Measurements from ENCODE around the gene MRTFA.

MRTFA gene

DNA sequence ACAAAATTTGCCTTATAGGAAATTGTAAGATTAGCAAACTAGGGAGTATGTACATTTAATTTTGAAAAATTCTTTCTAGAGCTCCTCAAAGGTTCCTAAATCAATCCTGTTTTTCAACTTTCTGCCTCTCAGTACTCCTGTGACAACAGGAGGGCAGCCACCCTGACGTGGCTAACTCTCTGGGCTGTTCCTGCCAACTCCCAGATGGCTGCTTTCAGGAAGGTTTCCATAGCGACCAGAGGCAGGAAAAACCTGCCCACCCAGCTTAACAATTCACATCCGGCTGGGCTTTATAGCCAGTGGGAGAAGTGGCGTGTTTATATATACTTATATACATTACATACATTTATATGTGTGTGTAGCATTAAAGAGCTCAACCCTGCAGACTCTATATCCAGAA lies 239.6 kb downstream of the MRTFA start:
- no peak for DNase-seq (ENCODE audit: low spot score)
- in situ Hi-C loops (cut with MboI; ENCODE audit: low pct_unique_long_range_greater_than_20kb, low sequenced_read_pairs, unreplicated experiment): no loop called here
- TF ChIP-seq CTCF (IDR thresholded peaks at IDR 0.05; ENCODE audit: extremely low read depth, insufficient read depth, missing control alignments): no peak

GRCh38 chr22:40395607-40396006 lies 240.9 kb downstream of the MRTFA start:
- in situ Hi-C loops (cut with MboI; ENCODE audit: low pct_unique_long_range_greater_than_20kb, low sequenced_read_pairs, unreplicated experiment): no loop called here
- no peak for TF ChIP-seq CTCF (IDR thresholded peaks at IDR 0.05; ENCODE audit: extremely low read depth, insufficient read depth, missing control alignments)
- DNase-seq (ENCODE audit: low spot score): no peak

DNA sequence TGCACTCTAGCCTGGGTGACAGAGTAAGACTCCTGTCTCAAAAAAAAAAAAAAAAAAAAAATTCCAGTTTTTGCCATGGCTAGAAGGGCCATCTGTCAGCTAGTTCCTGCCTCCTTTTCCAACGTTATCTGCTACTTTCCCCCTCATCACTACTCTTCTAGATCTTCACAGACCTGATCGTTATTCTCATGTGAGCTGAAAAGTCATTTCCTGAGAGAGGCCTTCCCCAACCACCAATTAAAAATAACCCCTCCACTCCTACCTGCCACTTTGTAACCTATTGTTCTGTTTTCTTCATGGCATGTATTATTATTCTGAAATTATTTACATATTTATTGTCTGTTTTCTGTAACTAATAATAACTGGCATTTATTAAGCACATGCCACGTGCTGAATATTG lies 241.9 kb downstream of the MRTFA start:
- no peak for DNase-seq (ENCODE audit: low spot score)
- in situ Hi-C loops (cut with MboI; ENCODE audit: low pct_unique_long_range_greater_than_20kb, low sequenced_read_pairs, unreplicated experiment): no loop called here
- TF ChIP-seq CTCF (IDR thresholded peaks at IDR 0.05; ENCODE audit: extremely low read depth, insufficient read depth, missing control alignments): no peak

- in situ Hi-C loops (cut with MboI; ENCODE audit: low pct_unique_long_range_greater_than_20kb, low sequenced_read_pairs, unreplicated experiment): no loop called here
- no peak for DNase-seq (ENCODE audit: low spot score)
- TF ChIP-seq CTCF (IDR thresholded peaks at IDR 0.05; ENCODE audit: extremely low read depth, insufficient read depth, missing control alignments): no peak
These were observed 243.9 kb downstream of the MRTFA start for GRCh38 chr22:40392618-40393017.

DNA sequence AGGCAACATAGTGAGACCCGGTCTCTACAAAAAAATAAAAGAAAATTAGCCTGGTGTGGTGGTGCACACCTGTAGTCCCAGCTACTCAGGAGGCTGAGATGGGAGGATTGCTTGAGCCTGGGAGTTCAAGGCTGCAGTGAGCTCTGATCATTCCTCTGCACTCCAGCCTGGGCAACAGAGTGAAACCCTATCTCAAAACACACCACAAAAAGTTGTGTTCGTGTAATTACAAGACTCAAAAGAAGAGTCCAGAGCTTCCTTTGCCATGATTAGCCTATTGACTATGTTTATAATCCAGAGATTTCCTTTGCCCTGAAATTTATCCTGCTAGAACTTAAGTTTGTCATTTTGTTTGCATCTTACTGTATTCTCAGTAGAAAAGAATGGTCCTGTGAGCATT lies 245.1 kb downstream of the MRTFA start:
- in situ Hi-C loops (cut with MboI; ENCODE audit: low pct_unique_long_range_greater_than_20kb, low sequenced_read_pairs, unreplicated experiment): no loop called here
- DNase-seq (ENCODE audit: low spot score): no peak
- TF ChIP-seq CTCF (IDR thresholded peaks at IDR 0.05; ENCODE audit: extremely low read depth, insufficient read depth, missing control alignments): no peak

- DNase-seq (ENCODE audit: low spot score): no peak
- in situ Hi-C loops (cut with MboI; ENCODE audit: low pct_unique_long_range_greater_than_20kb, low sequenced_read_pairs, unreplicated experiment): no loop called here
- no peak for TF ChIP-seq CTCF (IDR thresholded peaks at IDR 0.05; ENCODE audit: extremely low read depth, insufficient read depth, missing control alignments)
These were observed 248.3 kb downstream of the MRTFA start for GRCh38 chr22:40388231-40388630.

GRCh38 chr22:40387746-40388145 lies 248.8 kb downstream of the MRTFA start:
- no peak for DNase-seq (ENCODE audit: low spot score)
- no peak for TF ChIP-seq CTCF (IDR thresholded peaks at IDR 0.05; ENCODE audit: extremely low read depth, insufficient read depth, missing control alignments)

More at GRCh38 chr22:40387746-40388145, 248.8 kb downstream of the MRTFA start:
- in situ Hi-C loops (cut with MboI; ENCODE audit: low pct_unique_long_range_greater_than_20kb, low sequenced_read_pairs, unreplicated experiment): no loop called here
